ENCODE measurements around the gene OR11H1.
"Not testable (repeated sequence)": the region's sequence is repeated elsewhere in the genome, so short reads cannot be mapped to it uniquely, and the experiment has no call there.

OR11H1 gene

GRCh38 chr22:15527892-15528291 is at the start of gene OR11H1:
Gene OR11H1 (plus strand): TSS chr22:15528192. CDS start chr22:15528192, 0 bp downstream.
- DNase-seq, result not testable (repeated sequence)

GRCh38 chr22:15509967-15510366 is 18.0 kb upstream of the OR11H1 start:
- not testable (repeated sequence) for DNase-seq

DNA sequence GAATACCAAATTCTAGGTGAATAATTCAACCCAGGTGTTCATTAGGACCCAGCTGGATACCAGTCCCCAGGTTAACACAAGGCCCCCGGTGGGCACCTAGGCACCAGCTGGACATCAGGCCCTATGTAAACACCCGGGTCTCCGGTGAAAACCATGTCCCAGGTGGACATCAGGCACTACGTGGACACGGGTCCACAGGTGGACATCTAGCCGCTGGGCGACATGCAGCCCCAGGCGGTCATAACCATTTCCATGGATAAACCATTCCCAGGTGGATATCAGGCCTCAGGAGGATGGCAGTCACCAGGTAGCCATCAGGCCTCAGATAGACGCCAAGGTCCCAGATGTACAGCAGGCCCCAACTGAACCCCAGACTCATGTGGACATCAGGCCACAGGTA is 12.1 kb upstream of the OR11H1 start:
- DNase-seq, result not testable (repeated sequence)

GRCh38 chr22:15553767-15554166 is 25.8 kb downstream of the OR11H1 start:
- not testable (repeated sequence) for DNase-seq

DNA sequence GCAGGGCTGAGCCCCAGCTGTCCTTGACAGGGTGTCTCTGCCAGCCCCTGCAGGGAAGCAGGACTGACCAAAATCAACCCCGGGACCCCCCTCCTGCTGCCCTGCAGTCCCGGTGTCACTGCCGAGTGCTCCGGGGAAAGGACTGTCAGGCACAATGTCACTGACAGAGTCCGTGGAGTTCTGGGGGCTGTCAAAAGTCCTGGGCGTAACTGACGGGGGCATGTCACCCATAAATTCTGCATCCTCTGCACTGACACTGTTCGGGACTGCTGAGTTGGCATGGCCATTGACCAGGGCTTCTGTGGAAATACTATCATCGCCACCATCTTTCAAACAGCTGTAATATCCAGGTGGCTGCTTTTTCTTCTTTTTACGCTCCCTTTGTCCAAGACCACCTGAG is 35.5 kb downstream of the OR11H1 start:
- not testable (repeated sequence) for DNase-seq

GRCh38 chr22:15565063-15565462 is 37.1 kb downstream of the OR11H1 start:
- not testable (repeated sequence) for DNase-seq
